Activated naive CD4-positive, alpha-beta T cell treated with anti-CD3 and anti-CD28 coated beads, Interleukin-2, amount 50 U/mL, for 72 hours (primary cell): ENCODE measurements around the gene ATP8B4. TPM values are rescaled to one million over a fixed set of nuclear protein-coding genes. Genes with fewer than 3 reads are reported as not detected.

Experiments used
- ATAC-seq, 2 donors: fragments of 150-1000 bp; cut with Tn5 transposase; 2 replicates each; pipeline ENCODE4 v1.10.0; 2021; ENCODE audit warnings: mild to moderate bottlenecking in 2 of 2, moderate library complexity in 2 of 2
- DNase-seq, 2 donors: peaks; one replicate each; pipeline ENCODE4 v3.0.0; 2021 to 2022; ENCODE audit warnings: low spot score in 2 of 2
- H3K27ac Mint-ChIP-seq, 2 donors: one replicate each; pipeline ENCODE4 v1.8.0; 2022; ENCODE audit warnings: mild to moderate bottlenecking in 2 of 2, mixed read lengths in 2 of 2
- H3K36me3 Mint-ChIP-seq, 2 donors: one replicate each; pipeline ENCODE4 v1.8.0; 2022; ENCODE audit warnings: mixed read lengths in 2 of 2
- H3K9me3 Mint-ChIP-seq, 2 donors: one replicate each; pipeline ENCODE4 v1.8.0; 2022; ENCODE audit warnings: mixed read lengths in 2 of 2
- total RNA-seq, 2 donors: library from RNA; stranded (reverse); gene quantifications; one replicate each; pipeline ENCODE4 v1.2.3, GENCODE V29; 2022

ATP8B4 gene
- total RNA-seq, 2 donors from 2014 or later = 10.4 to 16.1 TPM

GRCh38 chr15:50124631-50125030 lies 5.6 kb upstream of the ATP8B4 start:
- H3K36me3 Mint-ChIP-seq = peaks cover 21 to 50% of the 10 kb centered on the region in 2 donors
- H3K27ac Mint-ChIP-seq = no peak overlapping the region
- H3K9me3 Mint-ChIP-seq = peaks cover 9 to 13% of the 10 kb centered on the region in 2 donors
- ATAC-seq (peak in 1 of 2 donors; percentile 16), DNase-seq (no peak)

GRCh38 chr15:50123861-50124557 lies 5.0 kb upstream of the ATP8B4 start:
- ATAC-seq = peak; percentile 38 to 93
- peaks cover 21 to 46% of the 10 kb centered on the region in 2 donors for H3K36me3 Mint-ChIP-seq
- peaks cover 5 to 9% of the 10 kb centered on the region in 2 donors for H3K9me3 Mint-ChIP-seq
- DNase-seq = no peak
- H3K27ac Mint-ChIP-seq = no peak overlapping the region

- DNase-seq = no peak
- H3K9me3 Mint-ChIP-seq = peaks cover 10 to 11% of the 10 kb centered on the region in 2 donors
- H3K27ac Mint-ChIP-seq = no peak overlapping the region
- H3K36me3 Mint-ChIP-seq = peaks cover 7 to 32% of the 10 kb centered on the region in 2 donors
- no peak for ATAC-seq
Observed at GRCh38 chr15:50120729-50121128, 1.7 kb upstream of the ATP8B4 start.

GRCh38 chr15:50117431-50118027 lies 1.5 kb downstream of the ATP8B4 start:
- Mint-ChIP-seq H3K27ac (no peak overlapping the region), H3K9me3 (peaks cover 5 to 6% of the 10 kb centered on the region in 2 donors), H3K36me3 (peaks cover 6 to 9% of the 10 kb centered on the region in 2 donors)
- ATAC-seq = no peak
- DNase-seq = no peak

- H3K27ac Mint-ChIP-seq = no peak overlapping the region
- peak in 1 of 2 donors; percentile 72 for ATAC-seq
- peaks cover 8 to 9% of the 10 kb centered on the region in 2 donors for H3K36me3 Mint-ChIP-seq
- peaks cover 5 to 6% of the 10 kb centered on the region in 2 donors for H3K9me3 Mint-ChIP-seq
- DNase-seq = no peak
Observed at GRCh38 chr15:50116477-50116876, 2.6 kb downstream of the ATP8B4 start.

- no peak for ATAC-seq
- Mint-ChIP-seq H3K36me3 (peaks cover 8 to 10% of the 10 kb centered on the region in 2 donors), H3K9me3 (peaks cover 5 to 6% of the 10 kb centered on the region in 2 donors), H3K27ac (no peak overlapping the region)
- DNase-seq = no peak
Observed at GRCh38 chr15:50113992-50114780, 4.8 kb downstream of the ATP8B4 start.

GRCh38 chr15:50113187-50113505 lies 5.9 kb downstream of the ATP8B4 start:
- Mint-ChIP-seq H3K9me3 (peaks cover 5 to 12% of the 10 kb centered on the region in 2 donors), H3K27ac (no peak overlapping the region), H3K36me3 (peaks cover 8 to 11% of the 10 kb centered on the region in 2 donors)
- DNase-seq (no peak), ATAC-seq (no peak)

GRCh38 chr15:50112488-50113186 lies 6.4 kb downstream of the ATP8B4 start:
- DNase-seq = no peak

GRCh38 chr15:50110285-50110684 lies 8.7 kb downstream of the ATP8B4 start:
- no peak for ATAC-seq
- H3K27ac Mint-ChIP-seq = no peak overlapping the region
- peaks cover 0 to 6% of the 10 kb centered on the region in 2 donors for H3K9me3 Mint-ChIP-seq
- peaks cover 8 to 14% of the 10 kb centered on the region in 2 donors for H3K36me3 Mint-ChIP-seq
- no peak for DNase-seq

More at GRCh38 chr15:50112488-50113186, 6.4 kb downstream of the ATP8B4 start:
- peaks cover 2 to 10% of the 10 kb centered on the region in 2 donors for H3K9me3 Mint-ChIP-seq
- no peak overlapping the region for H3K27ac Mint-ChIP-seq
- ATAC-seq = no peak
- peaks cover 8 to 14% of the 10 kb centered on the region in 2 donors for H3K36me3 Mint-ChIP-seq

- Mint-ChIP-seq H3K36me3 (peaks cover 8 to 15% of the 10 kb centered on the region in 2 donors), H3K9me3 (peaks cover 0 to 6% of the 10 kb centered on the region in 2 donors), H3K27ac (peak overlapping the region; percentile 88)
- no peak for DNase-seq
- ATAC-seq = no peak
Observed at GRCh38 chr15:50109076-50109987, 9.7 kb downstream of the ATP8B4 start.

GRCh38 chr15:50108461-50108860 lies 10.6 kb downstream of the ATP8B4 start:
- Mint-ChIP-seq H3K27ac (peak overlapping the region; percentile 88), H3K9me3 (peaks cover 0 to 6% of the 10 kb centered on the region in 2 donors), H3K36me3 (peaks cover 11 to 23% of the 10 kb centered on the region in 2 donors)
- DNase-seq = no peak
- no peak for ATAC-seq

GRCh38 chr15:50107591-50108408 lies 11.2 kb downstream of the ATP8B4 start:
- H3K9me3 Mint-ChIP-seq = peaks cover 0 to 8% of the 10 kb centered on the region in 2 donors
- peak; percentile 86 to 91 for ATAC-seq
- peak in 1 of 2 donors; percentile 29 for DNase-seq
- H3K36me3 Mint-ChIP-seq = peaks cover 12 to 30% of the 10 kb centered on the region in 2 donors
- peak overlapping the region; percentile 88 for H3K27ac Mint-ChIP-seq

- H3K9me3 Mint-ChIP-seq = peaks cover 0 to 14% of the 10 kb centered on the region in 2 donors
- H3K27ac Mint-ChIP-seq = peak overlapping the region; percentile 88
- ATAC-seq (peak; percentile 52 to 56), DNase-seq (no peak)
- H3K36me3 Mint-ChIP-seq = peaks cover 7 to 35% of the 10 kb centered on the region in 2 donors
Observed at GRCh38 chr15:50107157-50107556, 11.9 kb downstream of the ATP8B4 start.

GRCh38 chr15:50106457-50106856 lies 12.6 kb downstream of the ATP8B4 start:
- H3K36me3 Mint-ChIP-seq = peaks cover 7 to 41% of the 10 kb centered on the region in 2 donors
- ATAC-seq (peak; percentile 9 to 56), DNase-seq (no peak)
- H3K27ac Mint-ChIP-seq = no peak overlapping the region
- peaks cover 0 to 18% of the 10 kb centered on the region in 2 donors for H3K9me3 Mint-ChIP-seq

GRCh38 chr15:50100486-50100885 lies 18.5 kb downstream of the ATP8B4 start:
- no peak for DNase-seq
- no peak for ATAC-seq
- Mint-ChIP-seq H3K27ac (no peak overlapping the region), H3K36me3 (peaks cover 7 to 27% of the 10 kb centered on the region in 2 donors), H3K9me3 (peaks cover 0 to 12% of the 10 kb centered on the region in 2 donors)
